ENCODE data around the gene MYRFL. TPM values are rescaled to one million over a fixed set of nuclear protein-coding genes. Genes with fewer than 3 reads are reported as not detected.

The MYRFL gene
- total RNA-seq, 4 donors from 2014 or later: 0.48 to 0.68 TPM; not detected in 2

GRCh38 chr12:69897744-69898143 is 72.7 kb downstream of the MYRFL start:
- in situ Hi-C loops (cut with MboI; ENCODE audit: low pct_ligation_motif_present in 1 of 4, low pct_unique_long_range_greater_than_20kb in 1 of 4, low sequenced_read_pairs in 3 of 4): loop anchor here in 3 of 4 donors (5.0 to 25.0 kb wide), 3 partner anchors 675 to 840 kb away; no protein-coding TSS in a partner anchor
- peak in 1 of 3 donors; percentile 17 for TF ChIP-seq POLR2AphosphoS5 (IDR thresholded peaks at IDR 0.05)
- no peak for TF ChIP-seq POLR2A (IDR thresholded peaks at IDR 0.05)
- Histone ChIP-seq H3K9me3 (no peaks in the 10 kb centered on the region), H3K4me1 (peaks cover 0 to 3% (median 0%) of the 10 kb centered on the region in 4 donors), H3K27me3 (no peaks in the 10 kb centered on the region), H3K27ac (no peak overlapping the region), H3K4me3 (no peak overlapping the region), H3K36me3 (no peaks in the 10 kb centered on the region)
- DNase-seq: no peak
- intact Hi-C loops (cut with DNase I; ENCODE audit: low total_unique reads): no loop called here
- WGBS, 2 donors (ENCODE audit: low coverage in 1 of 2): 78% methylated on average over 1 of the region's 1 CpG; no CpG with 5 or more reads in 1 of the 2 donors

DNA sequence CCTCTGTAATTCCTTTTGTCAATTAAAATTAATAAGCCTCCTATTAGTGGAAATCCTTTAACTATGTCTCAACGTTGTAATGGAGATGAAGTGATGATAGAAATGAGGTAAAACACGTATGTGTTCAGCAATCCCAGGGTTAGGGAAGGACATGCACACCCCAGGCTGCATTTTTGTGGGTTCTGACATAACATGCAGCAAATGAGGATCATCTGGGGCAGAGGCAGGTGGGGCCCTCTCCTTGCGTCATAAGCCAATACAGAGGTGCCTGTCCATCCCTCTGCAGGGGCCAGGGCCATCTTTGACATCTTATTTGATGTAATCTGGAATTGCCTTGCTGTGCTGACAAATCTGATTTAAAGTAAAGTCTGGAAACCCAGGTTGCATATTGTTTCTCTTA is 73.2 kb downstream of the MYRFL start:
- Histone ChIP-seq H3K27ac (no peak overlapping the region), H3K9me3 (no peaks in the 10 kb centered on the region), H3K36me3 (no peaks in the 10 kb centered on the region), H3K4me3 (no peak overlapping the region), H3K27me3 (no peaks in the 10 kb centered on the region), H3K4me1 (peaks cover 0 to 3% (median 0%) of the 10 kb centered on the region in 4 donors)
- TF ChIP-seq, protein P1, sequence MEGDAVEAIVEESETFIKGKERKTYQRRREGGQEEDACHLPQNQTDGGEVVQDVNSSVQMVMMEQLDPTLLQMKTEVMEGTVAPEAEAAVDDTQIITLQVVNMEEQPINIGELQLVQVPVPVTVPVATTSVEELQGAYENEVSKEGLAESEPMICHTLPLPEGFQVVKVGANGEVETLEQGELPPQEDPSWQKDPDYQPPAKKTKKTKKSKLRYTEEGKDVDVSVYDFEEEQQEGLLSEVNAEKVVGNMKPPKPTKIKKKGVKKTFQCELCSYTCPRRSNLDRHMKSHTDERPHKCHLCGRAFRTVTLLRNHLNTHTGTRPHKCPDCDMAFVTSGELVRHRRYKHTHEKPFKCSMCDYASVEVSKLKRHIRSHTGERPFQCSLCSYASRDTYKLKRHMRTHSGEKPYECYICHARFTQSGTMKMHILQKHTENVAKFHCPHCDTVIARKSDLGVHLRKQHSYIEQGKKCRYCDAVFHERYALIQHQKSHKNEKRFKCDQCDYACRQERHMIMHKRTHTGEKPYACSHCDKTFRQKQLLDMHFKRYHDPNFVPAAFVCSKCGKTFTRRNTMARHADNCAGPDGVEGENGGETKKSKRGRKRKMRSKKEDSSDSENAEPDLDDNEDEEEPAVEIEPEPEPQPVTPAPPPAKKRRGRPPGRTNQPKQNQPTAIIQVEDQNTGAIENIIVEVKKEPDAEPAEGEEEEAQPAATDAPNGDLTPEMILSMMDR (IDR thresholded peaks at IDR 0.05): no peak
- no peak for TF ChIP-seq POLR2AphosphoS5 (IDR thresholded peaks at IDR 0.05)
- in situ Hi-C loops (cut with MboI; ENCODE audit: low pct_ligation_motif_present in 1 of 4, low pct_unique_long_range_greater_than_20kb in 1 of 4, low sequenced_read_pairs in 3 of 4) (loop anchor here in 3 of 4 donors (5.0 to 25.0 kb wide), 3 partner anchors 674 to 839 kb away; no protein-coding TSS in a partner anchor), intact Hi-C loops (cut with DNase I; ENCODE audit: low total_unique reads) (no loop called here)
- no peak for DNase-seq
- WGBS, 2 donors (ENCODE audit: low coverage in 1 of 2): 57 to 78% methylated on average over 1 to 3 of the region's 3 CpGs

GRCh38 chr12:69900720-69901131 is 75.7 kb downstream of the MYRFL start:
- intact Hi-C loops (cut with DNase I; ENCODE audit: low total_unique reads): loop anchor here (5.0 kb wide), 1 partner anchor 677 kb away; no protein-coding TSS in a partner anchor

GRCh38 chr12:69901221-69901905 is 76.3 kb downstream of the MYRFL start:
- TF ChIP-seq, protein P1 (IDR thresholded peaks at IDR 0.05): no peak
- TF ChIP-seq POLR2AphosphoS5 (IDR thresholded peaks at IDR 0.05) (no peak), POLR2A (IDR thresholded peaks at IDR 0.05) (no peak), EP300 (IDR thresholded peaks at IDR 0.05; ENCODE audit: low read depth) (no peak)
- in situ Hi-C loops (cut with MboI; ENCODE audit: low pct_ligation_motif_present in 1 of 4, low pct_unique_long_range_greater_than_20kb in 1 of 4, low sequenced_read_pairs in 3 of 4): loop anchor here in 2 of 4 donors (10.0 to 25.0 kb wide), 3 partner anchors 336 to 461 kb away; partner anchors contain the start of genes CNOT2 (in 2 of the 2) and KCNMB4 (in 2 of the 2)
- Histone ChIP-seq H3K4me1 (peaks cover 0 to 3% (median 0%) of the 10 kb centered on the region in 4 donors), H3K36me3 (no peaks in the 10 kb centered on the region), H3K27ac (no peak overlapping the region), H3K9me3 (no peaks in the 10 kb centered on the region), H3K27me3 (no peaks in the 10 kb centered on the region), H3K4me3 (no peak overlapping the region)
- no peak for DNase-seq
- intact Hi-C loops (cut with DNase I; ENCODE audit: low total_unique reads): loop anchor here (5.0 kb wide), 1 partner anchor 676 kb away; no protein-coding TSS in a partner anchor

More at GRCh38 chr12:69900720-69901131, 75.7 kb downstream of the MYRFL start:
- H3K9me3 ChIP-seq: no peaks in the 10 kb centered on the region
- WGBS, 2 donors (ENCODE audit: low coverage in 1 of 2): 0% methylated on average over 4 of the region's 4 CpGs; no CpG with 5 or more reads in 1 of the 2 donors
- H3K4me3 ChIP-seq: no peak overlapping the region
- H3K27me3 ChIP-seq: no peaks in the 10 kb centered on the region
- in situ Hi-C loops (cut with MboI; ENCODE audit: low pct_ligation_motif_present in 1 of 4, low pct_unique_long_range_greater_than_20kb in 1 of 4, low sequenced_read_pairs in 3 of 4): loop anchor here in 2 of 4 donors (10.0 to 25.0 kb wide), 3 partner anchors 337 to 462 kb away; partner anchors contain the start of genes CNOT2 (in 2 of the 2) and KCNMB4 (in 2 of the 2)
- TF ChIP-seq POLR2A (IDR thresholded peaks at IDR 0.05): no peak
- TF ChIP-seq, protein P1 (IDR thresholded peaks at IDR 0.05): peak; percentile 78 to 90 (median 81)
- H3K36me3 ChIP-seq: no peaks in the 10 kb centered on the region
- H3K4me1 ChIP-seq: peaks cover 0 to 3% (median 0%) of the 10 kb centered on the region in 4 donors
- peak; percentile 77 for DNase-seq
- H3K27ac ChIP-seq: no peak overlapping the region
